ENCODE results near the gene FGFR2.

DNA sequence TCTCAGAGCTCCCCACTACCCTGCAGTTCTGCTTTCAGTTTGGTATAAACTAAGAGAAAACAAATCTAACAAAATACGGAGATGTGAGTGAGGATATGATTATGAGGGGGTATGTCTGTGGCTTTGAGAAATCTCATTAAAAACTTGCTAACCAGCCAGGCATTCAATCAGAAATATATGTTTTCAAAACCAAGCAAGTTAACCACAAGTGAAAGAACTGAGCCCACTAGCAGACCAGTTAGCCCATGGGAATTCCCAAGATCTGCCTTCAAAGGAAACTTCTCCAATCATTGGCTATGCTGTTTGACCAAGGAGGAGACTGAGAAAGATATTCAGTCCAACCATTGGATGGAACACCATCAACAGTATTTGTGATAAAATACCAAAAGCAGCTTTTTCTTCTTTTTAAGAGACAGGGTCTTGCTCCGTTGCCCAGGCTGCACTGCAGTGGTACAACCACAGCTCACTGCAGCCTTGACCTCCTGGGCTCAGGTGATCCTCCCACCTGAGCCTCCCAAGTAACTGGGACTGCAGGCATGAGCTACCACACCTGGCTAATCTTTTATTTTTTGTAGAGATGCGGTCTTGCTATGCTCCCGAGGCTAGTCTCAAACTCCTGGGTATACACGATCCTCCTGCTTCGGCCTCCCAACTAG, 41.2 kb downstream of the FGFR2 start:
- TF ChIP-seq CTCF (IDR thresholded peaks at IDR 0.05) (no peak), POLR2A (IDR thresholded peaks at IDR 0.05) (no peak), POLR2AphosphoS5 (IDR thresholded peaks at IDR 0.05) (no peak)
